H9 (cell line): ENCODE results near the gene WFDC5. TPM values are rescaled to one million over a fixed set of nuclear protein-coding genes. Genes with fewer than 3 reads are reported as not detected.

Experiments
- DNase-seq: peaks from one replicate; pipeline ENCODE4 v3.0.0-alpha.2; 2017
- H2AFZ ChIP-seq: one replicate; pipeline ENCODE4 v1.6.1; 2013; ENCODE audit warnings: mild to moderate bottlenecking, low read length, control low read depth, moderate library complexity
- H2AK5ac ChIP-seq: 2 replicates; pipeline ENCODE4 v1.6.1; 2013; ENCODE audit warnings: low read length, control low read depth, mixed read lengths; ENCODE audit not compliant: insufficient read length
- H2BK120ac ChIP-seq: one replicate; pipeline ENCODE4 v1.6.1; 2013; ENCODE audit warnings: low read depth, mild to moderate bottlenecking, low read length, control low read depth, inconsistent platforms; ENCODE audit not compliant: poor library complexity, severe bottlenecking
- H2BK12ac ChIP-seq: 2 replicates; pipeline ENCODE4 v1.6.1; 2013; ENCODE audit warnings: low read length, control low read depth, mixed read lengths, low read depth; ENCODE audit not compliant: insufficient read length
- H2BK15ac ChIP-seq: 2 replicates; pipeline ENCODE4 v1.6.1; 2013; ENCODE audit warnings: low read depth, low read length, control low read depth
- H2BK20ac ChIP-seq: one replicate; pipeline ENCODE4 v1.6.1; 2013; ENCODE audit warnings: low read depth, mild to moderate bottlenecking, low read length, control low read depth, inconsistent platforms; ENCODE audit not compliant: poor library complexity, severe bottlenecking
- H2BK5ac ChIP-seq: 2 replicates; pipeline ENCODE4 v1.6.1; 2013; ENCODE audit warnings: low read length, control low read depth, mixed read lengths; ENCODE audit not compliant: insufficient read length
- H3K14ac ChIP-seq: 2 replicates; pipeline ENCODE4 v1.6.1; 2013; ENCODE audit warnings: low read length, control low read depth; ENCODE audit not compliant: insufficient read depth
- H3K18ac ChIP-seq: 2 replicates; pipeline ENCODE4 v1.6.1; 2013; ENCODE audit warnings: low read depth, mild to moderate bottlenecking, mixed read lengths, low read length, control low read depth; ENCODE audit not compliant: insufficient read length
- H3K23ac ChIP-seq: 2 replicates; pipeline ENCODE4 v1.6.1; 2013; ENCODE audit warnings: low read length, control low read depth, mixed read lengths, low read depth; ENCODE audit not compliant: insufficient read length
- H3K23me2 ChIP-seq: 2 replicates; pipeline ENCODE4 v1.6.1; 2013; ENCODE audit warnings: low read depth, mild to moderate bottlenecking, mixed read lengths, low read length, control low read depth; ENCODE audit not compliant: insufficient read length, poor library complexity, severe bottlenecking
- H3K27ac ChIP-seq: 2 replicates; pipeline ENCODE4 v1.5.1; 2013; ENCODE audit warnings: low read length, control low read depth, mixed read lengths, low read depth; ENCODE audit not compliant: insufficient read length
- H3K27me3 ChIP-seq: 2 replicates; pipeline ENCODE4 v1.6.1; 2013; ENCODE audit warnings: low read length, control low read depth, inconsistent platforms; ENCODE audit not compliant: insufficient read depth
- H3K4ac ChIP-seq: 2 replicates; pipeline ENCODE4 v1.6.1; 2013; ENCODE audit warnings: low read depth, mild to moderate bottlenecking, control low read depth, inconsistent platforms, low read length, moderate library complexity
- H3K4me1 ChIP-seq: 2 replicates; pipeline ENCODE4 v1.6.1; 2013; ENCODE audit warnings: low read length, control low read depth, inconsistent platforms; ENCODE audit not compliant: insufficient read depth
- H3K4me2 ChIP-seq: 2 replicates; pipeline ENCODE4 v1.6.1; 2013; ENCODE audit warnings: low read length, control low read depth, mixed read lengths; ENCODE audit not compliant: insufficient read length, insufficient read depth
- H3K56ac ChIP-seq: 2 replicates; pipeline ENCODE4 v1.6.1; 2013; ENCODE audit warnings: low read depth, mild to moderate bottlenecking, mixed read lengths, low read length, control low read depth; ENCODE audit not compliant: insufficient read length
- H3K79me1 ChIP-seq: 2 replicates; pipeline ENCODE4 v1.6.1; 2013; ENCODE audit warnings: low read depth, mild to moderate bottlenecking, moderate library complexity, low read length, control low read depth, inconsistent platforms; ENCODE audit not compliant: insufficient read depth, poor library complexity, severe bottlenecking
- H3K79me2 ChIP-seq: 2 replicates; pipeline ENCODE4 v1.6.1; 2013; ENCODE audit warnings: low read length, control low read depth, inconsistent platforms; ENCODE audit not compliant: insufficient read depth
- H3K9ac ChIP-seq: 2 replicates; pipeline ENCODE4 v1.6.1; 2013; ENCODE audit warnings: low read length, control low read depth, mixed read lengths; ENCODE audit not compliant: insufficient read length; ENCODE audit errors: extremely low read depth
- H3K9me3 ChIP-seq: one replicate; pipeline ENCODE4 v1.6.1; 2013; ENCODE audit warnings: low read depth, low read length, inconsistent platforms; ENCODE audit not compliant: control insufficient read depth
- H3T11ph ChIP-seq: one replicate; pipeline ENCODE4 v1.6.1; 2013; ENCODE audit warnings: mild to moderate bottlenecking, low read length, control low read depth, inconsistent platforms
- H4K20me1 ChIP-seq: one replicate; pipeline ENCODE4 v1.6.1; 2013; ENCODE audit not compliant: control insufficient read depth, insufficient read length, insufficient read depth
- H4K5ac ChIP-seq: 2 replicates; pipeline ENCODE4 v1.6.1; 2013; ENCODE audit warnings: low read depth, mild to moderate bottlenecking, mixed read lengths, low read length, control low read depth; ENCODE audit not compliant: insufficient read length
- H4K8ac ChIP-seq: replicated peaks from 2 replicates; pipeline ENCODE4 v1.6.1; 2013; ENCODE audit warnings: low read length, control low read depth, mixed read lengths, low read depth; ENCODE audit not compliant: insufficient read length
- H4K91ac ChIP-seq: 2 replicates; pipeline ENCODE4 v1.6.1; 2013; ENCODE audit warnings: low read depth, mild to moderate bottlenecking, moderate library complexity, mixed read lengths, low read length, control low read depth; ENCODE audit not compliant: insufficient read length
- H3K27ac Mint-ChIP-seq, 3 experiments: 2 replicates in 2 of 3; 3 replicates in 1 of 3; pipeline ENCODE4 v1.8.0; 2020 to 2021; ENCODE audit warnings: mixed read lengths in 3 of 3, mild to moderate bottlenecking in 1 of 3, moderate library complexity in 1 of 3
- H3K27me3 Mint-ChIP-seq: 2 replicates; pipeline ENCODE4 v1.8.0; 2021; ENCODE audit warnings: low read depth, mild to moderate bottlenecking, moderate library complexity, mixed read lengths
- H3K36me3 Mint-ChIP-seq, 3 experiments: 2 replicates in 2 of 3; 3 replicates in 1 of 3; pipeline ENCODE4 v1.8.0; 2020 to 2021; ENCODE audit warnings: low read depth in 3 of 3, mixed read lengths in 3 of 3; ENCODE audit not compliant: insufficient read depth in 1 of 3
- H3K4me1 Mint-ChIP-seq, 2 experiments: 2 replicates each; pipeline ENCODE4 v1.8.0; 2020; ENCODE audit warnings: mixed read lengths in 2 of 2
- H3K4me3 Mint-ChIP-seq, 2 experiments: 2 replicates in 1 of 2; 3 replicates in 1 of 2; pipeline ENCODE4 v1.8.0; 2020 to 2021; ENCODE audit warnings: mild to moderate bottlenecking in 2 of 2, mixed read lengths in 2 of 2, moderate library complexity in 1 of 2
- H3K9me3 Mint-ChIP-seq, 2 experiments: 2 replicates in 1 of 2; 3 replicates in 1 of 2; pipeline ENCODE4 v1.8.0; 2020; ENCODE audit warnings: mild to moderate bottlenecking in 2 of 2, mixed read lengths in 2 of 2, moderate library complexity in 1 of 2
- WGBS: extraction: QIAGEN DNeasy Blood & Tissue Kit; methylation state at CpG from one replicate; pipeline ENCODE4 v1.1.7; 2013; ENCODE audit warnings: missing lambda C conversion rate, low lambda C conversion rate, mixed read lengths; ENCODE audit not compliant: insufficient read length; ENCODE audit errors: extremely low coverage; 5-methylcytosine and 5-hydroxymethylcytosine counted together
- total RNA-seq: library from RNA; stranded (reverse); gene quantifications from 2 replicates; pipeline ENCODE4 v1.2.1, GENCODE V29; 2021
- TF ChIP-seq, protein P1 (sequence below): fragments of 200-600 bp; sonication (generic); conservative IDR thresholded peaks from 3 replicates; pipeline ENCODE4 v1.8.0; 2021; ENCODE audit warnings: antibody characterized with exemption, mild to moderate bottlenecking

Gene WFDC5
- total RNA-seq, 1 experiment from 2014 or later = not detected

DNA sequence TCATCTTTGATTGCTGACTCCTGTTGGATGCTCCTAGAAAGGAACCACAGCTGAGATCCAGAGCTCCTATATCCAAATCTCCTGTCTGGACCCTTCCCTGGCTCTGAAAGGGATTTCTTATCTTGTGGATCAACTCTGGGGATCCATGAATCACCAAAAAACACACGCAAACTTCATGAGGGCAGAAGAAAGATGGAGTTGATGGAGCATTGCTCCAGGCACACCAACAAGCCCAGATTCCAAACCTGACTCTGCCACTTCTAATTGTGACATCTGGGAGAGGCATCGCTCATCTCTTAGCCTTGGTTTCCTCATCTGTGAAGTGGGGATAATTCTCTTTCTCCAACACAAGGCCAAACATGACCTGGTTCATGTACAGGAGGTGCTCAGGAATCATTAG is 20.8 kb downstream of the WFDC5 start:
- H3K36me3 Mint-ChIP-seq = peaks cover 2 to 4% (median 2%) of the 10 kb centered on the region in 3 experiments; a peak in 5 of 7 replicates
- no CpG with 5 or more reads among the region's 2 CpGs for WGBS

More for the DNA sequence above, 20.8 kb downstream of the WFDC5 start:
- Mint-ChIP-seq H3K9me3 (peaks cover 0 to 4% of the 10 kb centered on the region in 2 experiments; a peak in 2 of 5 replicates), H3K27me3 (peaks cover 27% of the 10 kb centered on the region), H3K4me1 (peaks cover 5% of the 10 kb centered on the region in 2 experiments), H3K27ac (peak overlapping the region in 1 of 3 experiments; percentile 59; a peak in 1 of 7 replicates), H3K4me3 (no peak overlapping the region)
- no peaks in the 10 kb centered on the region for H3K9me3 ChIP-seq
- H3K23ac ChIP-seq = no peak overlapping the region
- no peaks in the 10 kb centered on the region for H3K23me2 ChIP-seq
- H2BK5ac ChIP-seq = no peak overlapping the region
- H4K8ac ChIP-seq = no peak overlapping the region
- H3K79me1 ChIP-seq = no peaks in the 10 kb centered on the region
- H4K91ac ChIP-seq = no peak overlapping the region
- H2BK120ac ChIP-seq = no peak overlapping the region
- H3K56ac ChIP-seq = no peak overlapping the region
- no peaks in the 10 kb centered on the region for H3K4me1 ChIP-seq
- no peak overlapping the region for H2BK15ac ChIP-seq
- no peak overlapping the region for H3K4ac ChIP-seq
- H3K9ac ChIP-seq = no peak overlapping the region
- no peak overlapping the region for H3K4me2 ChIP-seq
- no peak overlapping the region for H2BK20ac ChIP-seq
- H3K27ac ChIP-seq = no peak overlapping the region
- no peak overlapping the region for H2AFZ ChIP-seq
- no peak overlapping the region for H3K14ac ChIP-seq
- H3K27me3 ChIP-seq = no peaks in the 10 kb centered on the region; the same call in 1 of the 2 replicates
- H3T11ph ChIP-seq = no peak overlapping the region
- H3K79me2 ChIP-seq = no peaks in the 10 kb centered on the region
- H4K20me1 ChIP-seq = no peaks in the 10 kb centered on the region
- H2AK5ac ChIP-seq = no peak overlapping the region
- H4K5ac ChIP-seq = no peak overlapping the region
- no peak for DNase-seq
- TF ChIP-seq, protein P1, sequence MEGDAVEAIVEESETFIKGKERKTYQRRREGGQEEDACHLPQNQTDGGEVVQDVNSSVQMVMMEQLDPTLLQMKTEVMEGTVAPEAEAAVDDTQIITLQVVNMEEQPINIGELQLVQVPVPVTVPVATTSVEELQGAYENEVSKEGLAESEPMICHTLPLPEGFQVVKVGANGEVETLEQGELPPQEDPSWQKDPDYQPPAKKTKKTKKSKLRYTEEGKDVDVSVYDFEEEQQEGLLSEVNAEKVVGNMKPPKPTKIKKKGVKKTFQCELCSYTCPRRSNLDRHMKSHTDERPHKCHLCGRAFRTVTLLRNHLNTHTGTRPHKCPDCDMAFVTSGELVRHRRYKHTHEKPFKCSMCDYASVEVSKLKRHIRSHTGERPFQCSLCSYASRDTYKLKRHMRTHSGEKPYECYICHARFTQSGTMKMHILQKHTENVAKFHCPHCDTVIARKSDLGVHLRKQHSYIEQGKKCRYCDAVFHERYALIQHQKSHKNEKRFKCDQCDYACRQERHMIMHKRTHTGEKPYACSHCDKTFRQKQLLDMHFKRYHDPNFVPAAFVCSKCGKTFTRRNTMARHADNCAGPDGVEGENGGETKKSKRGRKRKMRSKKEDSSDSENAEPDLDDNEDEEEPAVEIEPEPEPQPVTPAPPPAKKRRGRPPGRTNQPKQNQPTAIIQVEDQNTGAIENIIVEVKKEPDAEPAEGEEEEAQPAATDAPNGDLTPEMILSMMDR = no peak
- no peak overlapping the region for H2BK12ac ChIP-seq
- H3K18ac ChIP-seq = no peak overlapping the region
